ENCODE results near the gene RIMBP2.

DNA sequence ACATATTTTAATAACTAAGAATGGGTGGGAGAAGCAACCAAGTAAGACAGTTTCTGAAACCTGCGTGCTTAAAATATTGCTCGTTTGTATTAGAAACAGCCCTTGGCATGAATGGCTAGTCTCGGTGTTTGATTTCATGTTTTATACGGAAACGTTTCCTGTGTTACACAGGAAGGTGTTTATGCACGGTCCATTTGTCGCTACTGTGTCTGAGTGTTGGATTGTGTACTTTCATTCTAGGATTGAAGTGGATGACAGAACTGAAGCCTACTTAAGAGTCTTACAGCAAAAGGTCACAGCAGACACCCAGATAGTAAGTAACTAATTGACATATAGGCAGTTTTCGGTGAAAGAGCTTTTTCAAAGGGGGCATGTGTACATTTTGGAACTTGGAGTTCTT lies 358.9 kb downstream of the RIMBP2 start:
- TF ChIP-seq, protein P1, sequence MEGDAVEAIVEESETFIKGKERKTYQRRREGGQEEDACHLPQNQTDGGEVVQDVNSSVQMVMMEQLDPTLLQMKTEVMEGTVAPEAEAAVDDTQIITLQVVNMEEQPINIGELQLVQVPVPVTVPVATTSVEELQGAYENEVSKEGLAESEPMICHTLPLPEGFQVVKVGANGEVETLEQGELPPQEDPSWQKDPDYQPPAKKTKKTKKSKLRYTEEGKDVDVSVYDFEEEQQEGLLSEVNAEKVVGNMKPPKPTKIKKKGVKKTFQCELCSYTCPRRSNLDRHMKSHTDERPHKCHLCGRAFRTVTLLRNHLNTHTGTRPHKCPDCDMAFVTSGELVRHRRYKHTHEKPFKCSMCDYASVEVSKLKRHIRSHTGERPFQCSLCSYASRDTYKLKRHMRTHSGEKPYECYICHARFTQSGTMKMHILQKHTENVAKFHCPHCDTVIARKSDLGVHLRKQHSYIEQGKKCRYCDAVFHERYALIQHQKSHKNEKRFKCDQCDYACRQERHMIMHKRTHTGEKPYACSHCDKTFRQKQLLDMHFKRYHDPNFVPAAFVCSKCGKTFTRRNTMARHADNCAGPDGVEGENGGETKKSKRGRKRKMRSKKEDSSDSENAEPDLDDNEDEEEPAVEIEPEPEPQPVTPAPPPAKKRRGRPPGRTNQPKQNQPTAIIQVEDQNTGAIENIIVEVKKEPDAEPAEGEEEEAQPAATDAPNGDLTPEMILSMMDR (conservative IDR thresholded peaks at IDR 0.05; ENCODE audit: low read depth, low read length): no peak
- no peak for TF ChIP-seq EZH2 (IDR thresholded peaks at IDR 0.05; ENCODE audit: borderline replicate concordance, low read depth, low read length, poor library complexity, severe bottlenecking)
